Smooth muscle cell (in vitro differentiated cells): ENCODE results near the gene NAV2. TPM values are rescaled to one million over a fixed set of nuclear protein-coding genes. Genes with fewer than 3 reads are reported as not detected.

Source experiments
- DNase-seq: peaks from one replicate; lab custom pipeline; 2025; ENCODE audit not compliant: unreplicated experiment; lab: John Stamatoyannopoulos, UW
- H2AFZ ChIP-seq: fragments of 200-600 bp; sonication (generic); 2 replicates; pipeline ENCODE4 v1.6.0; 2016; ENCODE audit warnings: antibody characterized with exemption, low read depth, mild to moderate bottlenecking
- H3F3A ChIP-seq: fragments of 200-600 bp; sonication (generic); 2 replicates; pipeline ENCODE4 v1.6.0; 2017; ENCODE audit warnings: antibody characterized with exemption, low read depth
- H3K27ac ChIP-seq: fragments of 200-600 bp; sonication (generic); 2 replicates; pipeline ENCODE4 v1.5.1; 2016; ENCODE audit warnings: low read depth, mild to moderate bottlenecking
- H3K27me3 ChIP-seq: fragments of 200-600 bp; sonication (generic); 2 replicates; pipeline ENCODE4 v1.6.1; 2016; ENCODE audit warnings: low read depth, mild to moderate bottlenecking
- H3K36me3 ChIP-seq: fragments of 200-600 bp; sonication (generic); 2 replicates; pipeline ENCODE4 v1.5.1; 2016; ENCODE audit warnings: low read depth
- H3K4me1 ChIP-seq: fragments of 200-600 bp; sonication (generic); 2 replicates; pipeline ENCODE4 v1.5.1; 2016; ENCODE audit warnings: low read depth
- H3K4me2 ChIP-seq: fragments of 200-600 bp; sonication (generic); 2 replicates; pipeline ENCODE4 v1.6.0; 2016; ENCODE audit warnings: mild to moderate bottlenecking
- H3K4me3 ChIP-seq: fragments of 200-600 bp; sonication (generic); 2 replicates; pipeline ENCODE4 v1.5.1; 2016; ENCODE audit warnings: mild to moderate bottlenecking
- H3K79me2 ChIP-seq: fragments of 200-600 bp; sonication (generic); 2 replicates; pipeline ENCODE4 v1.6.0; 2016; ENCODE audit warnings: low read depth, mild to moderate bottlenecking
- H3K9ac ChIP-seq: fragments of 200-600 bp; sonication (generic); 2 replicates; pipeline ENCODE4 v1.6.0; 2016; ENCODE audit warnings: low read depth
- H3K9me3 ChIP-seq: fragments of 200-600 bp; sonication (generic); replicated peaks from 2 replicates; pipeline ENCODE4 v1.5.1; 2016; ENCODE audit warnings: low read depth
- H4K20me1 ChIP-seq: fragments of 200-600 bp; sonication (generic); 2 replicates; pipeline ENCODE4 v1.6.0; 2016; ENCODE audit warnings: low read depth
- CTCF ChIP-seq: fragments of 200-600 bp; sonication (generic); IDR thresholded peaks from 2 replicates; pipeline ENCODE4 v1.5.1; 2017; ENCODE audit warnings: borderline replicate concordance, mild to moderate bottlenecking, antibody characterized with exemption; ENCODE audit not compliant: insufficient read depth, poor library complexity, severe bottlenecking
- WGBS: methylation state at CpG from one replicate; pipeline ENCODE4 v1.1.7; 2016; ENCODE audit warnings: low lambda C conversion rate; 5-methylcytosine and 5-hydroxymethylcytosine counted together
- polyA plus RNA-seq: library from polyadenylated mRNA; unstranded; fragments of >200 nt; fragmentation: Nextera tagmentation; extraction: Ambion mirVana; gene quantifications from 2 replicates; pipeline ENCODE4 v1.2.1, GENCODE V29; 2016
- total RNA-seq: library from RNA; depleted of rRNA; stranded (reverse); fragments of >200 nt; gene quantifications from 2 replicates; pipeline ENCODE4 v1.2.3, GENCODE V29; 2014

NAV2 gene
- total and polyA plus RNA-seq, 2 experiments from 2014 or later, result 14.1 to 67.5 TPM

GRCh38 chr11:19929147-19929546 is 216.5 kb downstream of the NAV2 start:
- no peaks in the 10 kb centered on the region for H4K20me1 ChIP-seq
- no peak overlapping the region for H3K4me2 ChIP-seq
- no peaks in the 10 kb centered on the region for H3K27me3 ChIP-seq
- no peaks in the 10 kb centered on the region for H3K9me3 ChIP-seq
- no peak for TF ChIP-seq CTCF
- H3K9ac ChIP-seq, result no peak overlapping the region
- no peaks in the 10 kb centered on the region for H3K79me2 ChIP-seq
- H2AFZ ChIP-seq, result no peak overlapping the region
- WGBS, result 71% methylated on average over 2 of the region's 2 CpGs
- DNase-seq, result no peak
- no peak overlapping the region for H3K4me3 ChIP-seq
- H3K27ac ChIP-seq, result peak overlapping the region; percentile 3
- H3K36me3 ChIP-seq, result no peaks in the 10 kb centered on the region
- H3K4me1 ChIP-seq, result no peaks in the 10 kb centered on the region
- H3F3A ChIP-seq, result peaks cover 12% of the 10 kb centered on the region

GRCh38 chr11:19929655-19930054 is 217.0 kb downstream of the NAV2 start:
- Histone ChIP-seq H3K27ac (peak overlapping the region; percentile 3), H3K4me3 (no peak overlapping the region), H3F3A (peaks cover 12% of the 10 kb centered on the region), H3K4me2 (no peak overlapping the region), H3K9me3 (no peaks in the 10 kb centered on the region), H3K4me1 (peaks cover 2% of the 10 kb centered on the region), H4K20me1 (no peaks in the 10 kb centered on the region), H3K27me3 (no peaks in the 10 kb centered on the region), H2AFZ (no peak overlapping the region), H3K9ac (no peak overlapping the region), H3K79me2 (no peaks in the 10 kb centered on the region), H3K36me3 (no peaks in the 10 kb centered on the region)
- TF ChIP-seq CTCF, result no peak
- DNase-seq, result no peak
- 52% methylated on average over 2 of the region's 2 CpGs for WGBS

GRCh38 chr11:19931141-19931770 is 218.6 kb downstream of the NAV2 start:
- H3K9me3 ChIP-seq, result no peaks in the 10 kb centered on the region
- H2AFZ ChIP-seq, result no peak overlapping the region
- TF ChIP-seq CTCF, result no peak
- H3K4me2 ChIP-seq, result peak overlapping the region; percentile 63
- no peaks in the 10 kb centered on the region for H3K36me3 ChIP-seq
- H3K4me1 ChIP-seq, result peaks cover 10% of the 10 kb centered on the region
- H3K27ac ChIP-seq, result peak overlapping the region; percentile 77
- no peak overlapping the region for H3K9ac ChIP-seq
- peak overlapping the region; percentile 31 for H3K4me3 ChIP-seq
- no peaks in the 10 kb centered on the region for H3K27me3 ChIP-seq
- H3F3A ChIP-seq, result peaks cover 12% of the 10 kb centered on the region
- H3K79me2 ChIP-seq, result no peaks in the 10 kb centered on the region
- H4K20me1 ChIP-seq, result no peaks in the 10 kb centered on the region
- peak; percentile 23 for DNase-seq
- 4% methylated on average over 14 of the region's 14 CpGs for WGBS
